Osteoblast (primary cell): ENCODE data around the gene RNF126. TPM values are rescaled to one million over a fixed set of nuclear protein-coding genes. Genes with fewer than 3 reads are reported as not detected.

Source experiments
- DNase-seq: peaks from one replicate; pipeline ENCODE4 v3.0.0; 2011; ENCODE audit warnings: low spot score, mixed read lengths; ENCODE audit not compliant: insufficient read length; ENCODE audit errors: missing footprints
- H2AFZ ChIP-seq: 2 replicates; pipeline ENCODE4 v1.6.0; 2011; ENCODE audit warnings: mild to moderate bottlenecking, low read length
- H3K27ac ChIP-seq: 2 replicates; pipeline ENCODE4 v1.5.1; 2011; ENCODE audit warnings: mild to moderate bottlenecking, low read depth, low read length, moderate library complexity
- H3K27me3 ChIP-seq: 2 replicates; pipeline ENCODE4 v1.6.0; 2012; ENCODE audit warnings: mild to moderate bottlenecking, control low read depth, inconsistent platforms, low read length, moderate library complexity; ENCODE audit not compliant: insufficient read depth
- H3K36me3 ChIP-seq: 2 replicates; pipeline ENCODE4 v1.5.1; 2011; ENCODE audit warnings: mild to moderate bottlenecking, low read length, control low read depth, moderate library complexity; ENCODE audit not compliant: insufficient read depth
- H3K4me1 ChIP-seq: 2 replicates; pipeline ENCODE4 v1.5.1; 2011; ENCODE audit warnings: mild to moderate bottlenecking, low read length, control low read depth, moderate library complexity; ENCODE audit not compliant: insufficient read depth
- H3K4me2 ChIP-seq: 2 replicates; pipeline ENCODE4 v1.6.0; 2011; ENCODE audit warnings: mild to moderate bottlenecking, low read length; ENCODE audit not compliant: insufficient read depth
- H3K4me3 ChIP-seq: fragments of 200-600 bp; sonication (generic); 3 replicates; pipeline ENCODE4 v1.5.1; 2012; ENCODE audit warnings: mild to moderate bottlenecking, low read length, inconsistent platforms; ENCODE audit not compliant: insufficient read depth
- H3K79me2 ChIP-seq: 2 replicates; pipeline ENCODE4 v1.6.0; 2012; ENCODE audit warnings: mild to moderate bottlenecking, low read length, control low read depth, inconsistent platforms; ENCODE audit not compliant: insufficient read depth
- H3K9me3 ChIP-seq: 2 replicates; pipeline ENCODE4 v1.5.1; 2011; ENCODE audit warnings: low read depth, low read length, control low read depth
- H4K20me1 ChIP-seq: 2 replicates; pipeline ENCODE4 v1.6.0; 2012; ENCODE audit warnings: mild to moderate bottlenecking, low read length, control low read depth; ENCODE audit not compliant: insufficient read depth
- total RNA-seq: library from RNA; depleted of rRNA; stranded (reverse); fragments of >200 nt; gene quantifications from 2 replicates; pipeline ENCODE4 v1.2.3, GENCODE V29; 2012
- TF ChIP-seq, protein P1 (sequence below): IDR thresholded peaks from 2 replicates; pipeline ENCODE4 v1.5.1; 2011; ENCODE audit warnings: mild to moderate bottlenecking, low read depth, low read length, moderate library complexity; ENCODE audit errors: extremely low read depth

Gene RNF126
- total RNA-seq, 1 donor, result 38.7 TPM

DNA sequence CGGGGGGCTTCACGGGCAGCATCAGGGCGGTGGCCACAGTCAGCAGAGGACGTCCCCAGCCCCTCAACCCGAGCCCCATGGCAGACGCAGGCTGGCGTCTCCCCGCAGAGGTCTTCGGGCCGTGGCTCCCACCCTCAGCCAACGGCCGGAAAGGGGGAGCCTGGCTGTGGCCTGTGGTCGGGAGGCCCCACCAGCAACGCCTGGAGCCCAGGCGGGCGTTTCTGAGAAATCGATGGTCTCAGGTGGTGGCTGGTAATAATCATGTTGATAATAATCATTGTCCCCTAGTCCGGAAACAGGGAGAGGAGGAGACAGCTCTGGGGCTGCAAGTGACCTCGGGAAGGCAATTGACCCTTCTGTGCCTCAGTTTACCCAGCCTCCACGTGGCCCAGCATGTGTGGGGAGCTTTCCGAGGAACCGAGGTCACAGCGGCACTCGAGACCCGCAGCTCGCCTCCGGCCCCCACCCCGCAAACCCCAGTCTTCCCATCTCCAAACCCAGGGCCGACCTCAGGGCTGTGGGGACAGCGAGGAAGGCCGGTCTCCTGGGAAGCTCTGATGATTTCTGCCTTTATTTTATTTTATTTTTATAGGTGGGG lies 32.4 kb upstream of the RNF126 start, which contains the start of gene PRSS57:
Gene PRSS57, minus strand, starts transcription at position 101 of the 598 bp plus-strand sequence. Its CDS starts 22 bp downstream, at position 79.
- no peaks in the 10 kb centered on the region for H3K4me1 ChIP-seq
- H3K4me3 ChIP-seq, result no peak within 1 kb of the TSS
- H3K9me3 ChIP-seq, result no peaks in the 10 kb centered on the region
- no peak within 1 kb of the TSS for H3K27ac ChIP-seq
- no peak within 1 kb of the TSS for H3K4me2 ChIP-seq
- H3K79me2 ChIP-seq, result no peaks in the 10 kb centered on the region
- TF ChIP-seq, protein P1, sequence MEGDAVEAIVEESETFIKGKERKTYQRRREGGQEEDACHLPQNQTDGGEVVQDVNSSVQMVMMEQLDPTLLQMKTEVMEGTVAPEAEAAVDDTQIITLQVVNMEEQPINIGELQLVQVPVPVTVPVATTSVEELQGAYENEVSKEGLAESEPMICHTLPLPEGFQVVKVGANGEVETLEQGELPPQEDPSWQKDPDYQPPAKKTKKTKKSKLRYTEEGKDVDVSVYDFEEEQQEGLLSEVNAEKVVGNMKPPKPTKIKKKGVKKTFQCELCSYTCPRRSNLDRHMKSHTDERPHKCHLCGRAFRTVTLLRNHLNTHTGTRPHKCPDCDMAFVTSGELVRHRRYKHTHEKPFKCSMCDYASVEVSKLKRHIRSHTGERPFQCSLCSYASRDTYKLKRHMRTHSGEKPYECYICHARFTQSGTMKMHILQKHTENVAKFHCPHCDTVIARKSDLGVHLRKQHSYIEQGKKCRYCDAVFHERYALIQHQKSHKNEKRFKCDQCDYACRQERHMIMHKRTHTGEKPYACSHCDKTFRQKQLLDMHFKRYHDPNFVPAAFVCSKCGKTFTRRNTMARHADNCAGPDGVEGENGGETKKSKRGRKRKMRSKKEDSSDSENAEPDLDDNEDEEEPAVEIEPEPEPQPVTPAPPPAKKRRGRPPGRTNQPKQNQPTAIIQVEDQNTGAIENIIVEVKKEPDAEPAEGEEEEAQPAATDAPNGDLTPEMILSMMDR, result no peak
- H4K20me1 ChIP-seq, result no peaks in the 10 kb centered on the region
- no peak within 1 kb of the TSS for H2AFZ ChIP-seq
- no peaks in the 10 kb centered on the region for H3K36me3 ChIP-seq
- DNase-seq, result peak; percentile 35
- peaks cover 4% of the 10 kb centered on the region for H3K27me3 ChIP-seq

DNA sequence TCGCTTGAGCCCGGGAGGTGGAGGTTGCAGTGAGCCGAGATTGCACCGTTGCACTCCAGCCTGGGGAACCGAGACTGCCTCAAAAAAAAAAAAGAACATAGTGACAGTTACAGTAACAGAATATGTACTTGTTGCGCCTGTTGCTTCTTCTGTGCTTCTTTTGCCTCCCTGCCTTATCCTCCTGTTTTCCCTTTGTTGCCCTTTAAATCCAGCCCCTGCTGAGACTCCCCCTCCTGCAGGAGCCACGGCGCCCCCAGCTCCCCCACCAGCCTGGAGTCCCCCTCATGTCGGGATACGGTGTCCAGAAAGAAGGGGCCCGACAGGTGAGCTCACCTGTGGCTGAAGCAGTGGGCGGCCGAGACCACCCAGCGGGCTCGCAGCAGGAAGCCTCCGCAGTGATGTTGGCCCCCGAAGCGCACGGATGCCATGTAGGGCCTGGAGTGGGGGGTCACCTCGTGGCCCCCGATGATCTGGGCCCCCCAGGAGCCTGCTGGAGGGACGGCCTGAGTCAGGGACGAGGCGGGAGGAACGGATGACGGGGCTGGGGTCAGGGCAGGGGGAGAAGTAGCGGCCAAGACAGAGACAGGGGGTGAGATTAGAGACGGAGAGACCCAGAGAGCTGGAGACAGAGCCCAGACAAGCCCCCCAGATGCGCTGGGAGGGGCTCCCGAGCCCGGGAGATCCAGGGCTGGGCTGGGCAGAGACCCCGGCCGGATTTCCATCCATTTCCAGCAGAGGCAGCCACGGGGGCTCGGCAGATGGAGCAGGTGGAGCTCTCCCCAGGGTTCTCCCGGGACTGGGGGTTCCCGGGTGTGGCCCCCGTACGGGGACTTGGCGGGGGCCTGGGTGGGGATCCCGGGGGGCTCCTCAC lies 31.7 kb upstream of the RNF126 start:
- no peaks in the 10 kb centered on the region for H3K36me3 ChIP-seq
- no peak overlapping the region for H3K27ac ChIP-seq
- H3K79me2 ChIP-seq, result no peaks in the 10 kb centered on the region
- no peaks in the 10 kb centered on the region for H3K4me1 ChIP-seq
- no peak overlapping the region for H2AFZ ChIP-seq
- no peak overlapping the region for H3K4me3 ChIP-seq
- H3K4me2 ChIP-seq, result no peak overlapping the region
- peaks cover 4% of the 10 kb centered on the region for H3K27me3 ChIP-seq
- DNase-seq, result peak; percentile 10
- no peaks in the 10 kb centered on the region for H4K20me1 ChIP-seq
- H3K9me3 ChIP-seq, result no peaks in the 10 kb centered on the region
- TF ChIP-seq, protein P1, result no peak

DNA sequence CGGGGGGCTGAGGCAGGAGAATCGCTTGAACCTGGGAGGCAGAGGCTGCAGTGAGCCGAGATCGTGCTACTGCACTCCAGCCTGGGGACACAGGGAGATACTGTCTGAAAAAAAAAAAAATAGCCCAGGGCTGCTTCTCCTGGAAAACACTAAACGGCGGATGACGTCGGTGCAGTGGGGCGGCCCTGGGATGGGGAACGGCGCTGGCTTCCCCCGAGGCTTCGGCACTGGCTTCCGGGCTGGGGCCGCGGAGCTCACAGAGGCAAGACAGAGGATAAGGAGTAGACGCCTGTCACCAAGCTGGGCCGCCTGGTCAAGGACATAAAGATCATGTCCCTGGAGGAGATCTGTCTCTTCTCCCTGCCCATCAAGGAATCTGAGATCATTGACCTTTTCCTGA lies 27.2 kb upstream of the RNF126 start:
- H2AFZ ChIP-seq, result no peak overlapping the region
- H3K27ac ChIP-seq, result no peak overlapping the region
- TF ChIP-seq, protein P1, result no peak
- DNase-seq, result peak; percentile 68
- H3K36me3 ChIP-seq, result no peaks in the 10 kb centered on the region
- no peak overlapping the region for H3K4me3 ChIP-seq
- no peaks in the 10 kb centered on the region for H3K9me3 ChIP-seq
- H3K4me1 ChIP-seq, result no peaks in the 10 kb centered on the region
- no peaks in the 10 kb centered on the region for H3K27me3 ChIP-seq
- H4K20me1 ChIP-seq, result no peaks in the 10 kb centered on the region
- no peak overlapping the region for H3K4me2 ChIP-seq
- H3K79me2 ChIP-seq, result no peaks in the 10 kb centered on the region

DNA sequence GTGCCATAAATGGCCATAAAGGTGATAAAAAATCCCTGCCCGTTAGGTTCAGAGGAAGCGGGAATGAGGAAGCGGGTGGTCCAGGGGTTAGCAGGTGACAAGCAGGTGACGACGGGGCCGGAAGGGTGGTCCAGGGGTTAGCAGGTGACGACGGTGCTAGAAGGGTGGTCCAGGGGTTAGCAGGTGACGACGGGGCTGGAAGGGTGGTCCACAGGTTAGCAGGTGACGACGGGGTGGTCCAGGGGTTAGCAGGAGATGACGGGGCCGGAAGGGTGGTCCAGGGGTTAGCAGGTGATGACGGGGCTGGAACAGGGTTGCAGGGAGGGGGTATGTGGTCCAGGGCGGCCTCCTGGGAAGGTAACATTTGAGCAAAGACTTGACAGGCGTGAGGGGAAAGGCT lies 26.0 kb upstream of the RNF126 start:
- Histone ChIP-seq H4K20me1 (no peaks in the 10 kb centered on the region), H3K4me1 (no peaks in the 10 kb centered on the region), H2AFZ (no peak overlapping the region), H3K36me3 (no peaks in the 10 kb centered on the region), H3K27ac (no peak overlapping the region), H3K4me2 (no peak overlapping the region), H3K9me3 (no peaks in the 10 kb centered on the region), H3K27me3 (no peaks in the 10 kb centered on the region), H3K79me2 (no peaks in the 10 kb centered on the region), H3K4me3 (no peak overlapping the region)
- no peak for DNase-seq
- TF ChIP-seq, protein P1, result no peak
